A204.1 (cell line): Measurements from ENCODE around the gene TRIM43B.
"Not testable (repeated sequence)": the region's sequence is repeated elsewhere in the genome, so short reads cannot be mapped to it uniquely, and the experiment has no call there.

Source experiments
- FAIRE-seq: peaks from 2 replicates; lab custom pipeline; 2012; peaks lifted over from hg19 to GRCh38; lab: Jason Lieb, UNC

TRIM43B gene

GRCh38 chr2:95433373-95433772, 51.2 kb downstream of the TRIM43B start:
- FAIRE-seq = not testable (repeated sequence)

DNA sequence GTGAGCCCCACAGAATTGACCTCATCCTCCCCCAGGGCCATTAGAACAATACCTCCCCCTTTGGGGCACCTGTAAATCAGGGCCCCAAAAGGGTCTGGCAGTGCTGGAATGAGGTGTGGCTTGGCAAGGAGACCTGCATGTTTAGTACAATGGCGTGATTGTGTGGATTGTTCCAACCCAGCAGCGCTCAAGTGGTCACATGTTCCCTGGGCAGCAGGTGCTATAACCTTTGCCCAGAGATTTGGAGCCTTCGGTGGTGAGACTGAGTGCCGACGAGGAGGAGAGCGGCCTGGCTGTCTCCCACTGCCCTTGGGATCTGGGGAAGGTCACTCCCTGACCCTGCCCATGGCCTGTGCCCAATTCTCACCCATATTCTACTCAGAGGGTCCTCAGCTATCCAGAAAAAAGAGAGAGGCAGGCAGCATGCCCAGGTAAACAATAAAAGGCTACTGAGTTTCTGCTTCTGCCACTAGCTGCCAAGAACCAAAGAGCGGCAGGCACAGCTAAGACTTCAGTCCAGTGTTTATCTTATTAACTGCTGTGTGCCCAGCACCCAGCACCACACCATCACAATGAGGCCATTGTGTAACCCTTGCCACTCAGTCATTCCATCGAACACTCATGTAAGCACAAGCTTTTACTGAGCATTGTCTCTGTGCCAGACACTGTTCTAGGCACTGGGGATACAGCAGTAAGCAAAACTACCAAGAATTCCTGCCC, 54.6 kb downstream of the TRIM43B start:
- not testable (repeated sequence) for FAIRE-seq

- FAIRE-seq = not testable (repeated sequence)
Observed at GRCh38 chr2:95427196-95427867, 57.2 kb downstream of the TRIM43B start.
